Fibroblast of the aortic adventitia (primary cell): ENCODE data around the gene EFNB2. TPM values are rescaled to one million over a fixed set of nuclear protein-coding genes. Genes with fewer than 3 reads are reported as not detected.
A peak's percentile ranks its signal among the peaks of the same experiment; 100 is the strongest.

Experiments used
- DNase-seq: peaks from one replicate; pipeline ENCODE4 v3.0.0-alpha.2; 2010; ENCODE audit warnings: low read depth
- H3K4me3 ChIP-seq: 2 replicates; pipeline ENCODE4 v1.5.1; 2011; ENCODE audit warnings: low read depth, mild to moderate bottlenecking, control low read depth, low read length, moderate library complexity
- CTCF ChIP-seq: IDR thresholded peaks from 2 replicates; pipeline ENCODE4 v1.5.1; 2011; ENCODE audit warnings: mild to moderate bottlenecking, low read length, control low read depth, inconsistent platforms; ENCODE audit not compliant: insufficient read depth
- total RNA-seq: library from RNA; depleted of rRNA; stranded (reverse); fragments of >200 nt; gene quantifications from 2 replicates; pipeline ENCODE4 v1.2.3, GENCODE V29; 2012; ENCODE audit warnings: low replicate concordance

The EFNB2 gene
- total RNA-seq, 1 donor: 5.5 TPM

- H3K4me3 ChIP-seq: no peak overlapping the region
- no peak for TF ChIP-seq CTCF
- no peak for DNase-seq
Observed at GRCh38 chr13:106477303-106477702, 58.2 kb downstream of the EFNB2 start.

GRCh38 chr13:106475852-106476251, 59.6 kb downstream of the EFNB2 start:
- no peak for DNase-seq
- TF ChIP-seq CTCF: no peak
- H3K4me3 ChIP-seq: no peak overlapping the region

GRCh38 chr13:106474912-106475311, 60.5 kb downstream of the EFNB2 start:
- no peak for TF ChIP-seq CTCF
- no peak for DNase-seq
- H3K4me3 ChIP-seq: no peak overlapping the region

- no peak for TF ChIP-seq CTCF
- H3K4me3 ChIP-seq: no peak overlapping the region
- DNase-seq: no peak
Observed at GRCh38 chr13:106473154-106473553, 62.3 kb downstream of the EFNB2 start.

GRCh38 chr13:106472621-106473020, 62.8 kb downstream of the EFNB2 start:
- peak overlapping the region; percentile 52 for H3K4me3 ChIP-seq
- no peak for TF ChIP-seq CTCF
- DNase-seq: no peak

GRCh38 chr13:106471957-106472543, 63.4 kb downstream of the EFNB2 start:
- TF ChIP-seq CTCF: no peak
- DNase-seq: peak; percentile 85
- H3K4me3 ChIP-seq: peak overlapping the region; percentile 52

GRCh38 chr13:106470576-106470975, 64.9 kb downstream of the EFNB2 start:
- no peak for TF ChIP-seq CTCF
- no peak for DNase-seq
- no peak overlapping the region for H3K4me3 ChIP-seq
